IMR-90 (cell line): ENCODE results near the gene RPS6KA5. TPM values are rescaled to one million over a fixed set of nuclear protein-coding genes. Genes with fewer than 3 reads are reported as not detected.

ENCODE experiments used
- ATAC-seq: fragments of 200-7000 bp; cut with Tn5 transposase; 2 replicates; pipeline ENCODE4 v1.9.1; 2020; ENCODE audit warnings: low read depth, mild to moderate bottlenecking, moderate library complexity
- BruUV-seq: library from RNA; stranded (reverse); fragments of 400-500 nt; replicated peaks from 2 replicates; lab custom pipeline; 2021; lab: Mats Ljungman, UMichigan
- CTCF ChIA-PET: fragments of 300-600 bp; formaldehyde crosslinking; extraction: SDS; loops from one replicate; lab custom pipeline; 2021; ENCODE audit warnings: antibody characterized with exemption; lab: Yijun Ruan, JAX
- POLR2A ChIA-PET: fragments of 300-600 bp; sonication (Branson Sonifier 250); formaldehyde crosslinking; loops from one replicate; lab custom pipeline; 2022; ENCODE audit warnings: antibody characterized with exemption; ENCODE audit not compliant: unreplicated experiment; lab: Charles Lee
- DNase-seq: peaks from one replicate; pipeline ENCODE4 v3.0.0; 2013
- H2AFZ ChIP-seq: replicated peaks from 2 replicates; pipeline ENCODE3; 2013; ENCODE audit warnings: low read length, mild to moderate bottlenecking; ENCODE audit not compliant: poor library complexity
- H2AK5ac ChIP-seq: 2 replicates; pipeline ENCODE4 v1.6.1; 2013; ENCODE audit warnings: low read depth, low read length, inconsistent platforms
- H2AK9ac ChIP-seq: replicated peaks from 2 replicates; pipeline ENCODE3; 2013; ENCODE audit warnings: mild to moderate bottlenecking, low read depth, low read length, moderate library complexity; ENCODE audit not compliant: poor library complexity
- H2BK120ac ChIP-seq: 2 replicates; pipeline ENCODE4 v1.6.1; 2013; ENCODE audit warnings: low read depth, low read length, inconsistent platforms
- H2BK15ac ChIP-seq: 3 replicates; pipeline ENCODE4 v1.6.1; 2013; ENCODE audit warnings: low read depth, low read length, inconsistent platforms
- H2BK20ac ChIP-seq: 2 replicates; pipeline ENCODE4 v1.6.1; 2013; ENCODE audit warnings: low read depth, mild to moderate bottlenecking, inconsistent platforms, low read length, moderate library complexity
- H2BK5ac ChIP-seq: 2 replicates; pipeline ENCODE4 v1.6.1; 2013; ENCODE audit warnings: mild to moderate bottlenecking, low read depth, low read length, inconsistent platforms; ENCODE audit not compliant: poor library complexity, severe bottlenecking
- H3K14ac ChIP-seq: replicated peaks from 2 replicates; pipeline ENCODE4 v1.6.1; 2013; ENCODE audit warnings: low read depth, low read length, inconsistent platforms
- H3K18ac ChIP-seq: 2 replicates; pipeline ENCODE4 v1.6.1; 2013; ENCODE audit warnings: low read depth, low read length, control low read depth
- H3K23ac ChIP-seq: 2 replicates; pipeline ENCODE4 v1.6.1; 2013; ENCODE audit warnings: low read depth, low read length, inconsistent platforms
- H3K27ac ChIP-seq: 2 replicates; pipeline ENCODE4 v1.5.1; 2013; ENCODE audit warnings: mild to moderate bottlenecking, control low read depth, low read length; ENCODE audit not compliant: insufficient read depth
- H3K27me3 ChIP-seq: 2 replicates; pipeline ENCODE4 v1.6.1; 2013; ENCODE audit warnings: low read length; ENCODE audit not compliant: control insufficient read depth, insufficient read depth
- H3K36me3 ChIP-seq: 2 replicates; pipeline ENCODE4 v1.6.1; 2013; ENCODE audit warnings: low read length, mixed read lengths; ENCODE audit not compliant: control insufficient read depth, insufficient read depth
- H3K4ac ChIP-seq: 2 replicates; pipeline ENCODE4 v1.6.1; 2013; ENCODE audit warnings: low read depth, low read length, inconsistent platforms
- H3K4me1 ChIP-seq: 2 replicates; pipeline ENCODE4 v1.6.1; 2013; ENCODE audit warnings: low read length, mixed read lengths; ENCODE audit not compliant: control insufficient read depth, insufficient read depth
- H3K4me2 ChIP-seq: 2 replicates; pipeline ENCODE4 v1.6.1; 2013; ENCODE audit warnings: low read depth, mild to moderate bottlenecking, control low read depth, low read length, moderate library complexity
- H3K4me3 ChIP-seq: 2 replicates; pipeline ENCODE4 v1.5.1; 2013; ENCODE audit warnings: low read depth, mild to moderate bottlenecking, control low read depth, low read length, moderate library complexity; ENCODE audit not compliant: insufficient read depth
- H3K56ac ChIP-seq: 2 replicates; pipeline ENCODE4 v1.6.1; 2013; ENCODE audit warnings: low read length, inconsistent platforms; ENCODE audit not compliant: insufficient read depth; ENCODE audit errors: extremely low read depth
- H3K79me1 ChIP-seq, 2 experiments: 2 replicates each; pipeline ENCODE4 v1.6.1; 2013; ENCODE audit warnings: low read length in 2 of 2, inconsistent platforms in 1 of 2, low read depth in 1 of 2
- H3K9ac ChIP-seq: 2 replicates; pipeline ENCODE4 v1.6.1; 2013; ENCODE audit warnings: low read depth, low read length, control low read depth
- H3K9me1 ChIP-seq: 2 replicates; pipeline ENCODE4 v1.6.1; 2013; ENCODE audit warnings: low read length, inconsistent platforms; ENCODE audit not compliant: insufficient read depth
- H3K9me3 ChIP-seq: 2 replicates; pipeline ENCODE4 v1.6.1; 2013; ENCODE audit warnings: low read length; ENCODE audit not compliant: control insufficient read depth, insufficient read depth
- H4K20me1 ChIP-seq: 2 replicates; pipeline ENCODE4 v1.6.1; 2013; ENCODE audit warnings: low read length, inconsistent platforms; ENCODE audit not compliant: insufficient read depth
- H4K5ac ChIP-seq: 2 replicates; pipeline ENCODE4 v1.6.1; 2013; ENCODE audit warnings: mild to moderate bottlenecking, low read depth, low read length, control low read depth
- H4K8ac ChIP-seq, 2 experiments: 2 replicates each; pipeline ENCODE4 v1.6.1; 2013; ENCODE audit warnings: low read depth in 2 of 2, low read length in 2 of 2, control low read depth in 1 of 2, inconsistent platforms in 1 of 2
- H4K91ac ChIP-seq: 2 replicates; pipeline ENCODE4 v1.6.1; 2013; ENCODE audit warnings: low read depth, low read length, inconsistent platforms; ENCODE audit not compliant: insufficient read depth
- BHLHE40 ChIP-seq: fragments of 150-350 bp; IDR thresholded peaks from 2 replicates; pipeline ENCODE4 v1.6.1; 2016; ENCODE audit warnings: mild to moderate bottlenecking, low read depth, low read length
- CEBPB ChIP-seq: IDR thresholded peaks from 2 replicates; pipeline ENCODE4 v1.6.1; 2012; ENCODE audit warnings: low read depth, low read length, improper control_type of control experiment
- CHD1 ChIP-seq: IDR thresholded peaks from 2 replicates; pipeline ENCODE4 v1.6.1; 2012; ENCODE audit warnings: low read depth, low read length, improper control_type of control experiment
- FOS ChIP-seq: fragments of 150-350 bp; IDR thresholded peaks from 2 replicates; pipeline ENCODE4 v1.6.1; 2016; ENCODE audit warnings: low read depth, low read length
- MAZ ChIP-seq: IDR thresholded peaks from 2 replicates; pipeline ENCODE4 v1.6.1; 2012; ENCODE audit warnings: low read depth, mild to moderate bottlenecking, low read length, improper control_type of control experiment, moderate library complexity, borderline replicate concordance
- NFE2L2 ChIP-seq: fragments of 150-350 bp; IDR thresholded peaks from 2 replicates; pipeline ENCODE4 v1.6.1; 2016; ENCODE audit warnings: low read depth, mild to moderate bottlenecking, low read length
- RAD21 ChIP-seq: IDR thresholded peaks from 2 replicates; pipeline ENCODE4 v1.6.1; 2012; ENCODE audit warnings: low read length, improper control_type of control experiment
- RFX5 ChIP-seq: IDR thresholded peaks from 2 replicates; pipeline ENCODE4 v1.8.0; 2012; ENCODE audit warnings: low read depth, mild to moderate bottlenecking, low read length, moderate library complexity
- SMC3 ChIP-seq: fragments of 150-350 bp; IDR thresholded peaks from 2 replicates; pipeline ENCODE4 v1.6.1; 2016; ENCODE audit warnings: low read depth, mild to moderate bottlenecking, antibody characterized with exemption, low read length, moderate library complexity
- WGBS, 2 experiments: methylation state at CpG; one replicate each; pipeline versions ENCODE4 v1.1.5 to v1.1.7; 2013; ENCODE audit warnings: missing lambda C conversion rate in 2 of 2; ENCODE audit not compliant: insufficient read length in 1 of 2; ENCODE audit errors: extremely low coverage in 2 of 2; 5-methylcytosine and 5-hydroxymethylcytosine counted together
- dilution Hi-C: fragments of 300-500 bp; cut with HindIII; formaldehyde crosslinking; loops from one replicate; pipeline ENCODE4 v1.14.3; 2018; ENCODE audit warnings: low sequenced_read_pairs; ENCODE audit not compliant: unreplicated experiment
- in situ Hi-C: fragments of 300-500 bp; cut with MboI; formaldehyde crosslinking; loops from 3 replicates; pipeline ENCODE4 v1.14.3; 2019; ENCODE audit warnings: low sequenced_read_pairs, inconsistent platforms, mixed read lengths
- intact Hi-C: fragments of 100-400 bp; cut with micrococcal nuclease; formaldehyde crosslinking; loops from 2 replicates; pipeline ENCODE4 v1.10.0; 2022
- polyA plus RNA-seq, 3 experiments: library from polyadenylated mRNA; depleted of rRNA; stranded (reverse); fragments of >200 nt; gene quantifications; 2 replicates each; pipeline ENCODE4 v1.2.3, GENCODE V29; 2012; ENCODE audit warnings: low replicate concordance in 1 of 3
- total RNA-seq: library from RNA; depleted of rRNA; stranded (reverse); fragments of >200 nt; gene quantifications from 2 replicates; pipeline ENCODE4 v1.2.3, GENCODE V29; 2012
- TF ChIP-seq, protein P1 (sequence below): conservative IDR thresholded peaks from 2 replicates; pipeline ENCODE4 v1.5.1; 2012; ENCODE audit warnings: mild to moderate bottlenecking, low read depth, low read length, improper control_type of control experiment
- TF ChIP-seq, protein P2 (sequence below): fragments of 150-350 bp; IDR thresholded peaks from 2 replicates; pipeline ENCODE4 v1.6.1; 2016; ENCODE audit warnings: low read depth, mild to moderate bottlenecking, low read length, moderate library complexity, borderline replicate concordance

Gene RPS6KA5
- total and polyA plus RNA-seq, 2 of the 4 experiments (the other 2 are of a cell fraction): 0.36 TPM

DNA sequence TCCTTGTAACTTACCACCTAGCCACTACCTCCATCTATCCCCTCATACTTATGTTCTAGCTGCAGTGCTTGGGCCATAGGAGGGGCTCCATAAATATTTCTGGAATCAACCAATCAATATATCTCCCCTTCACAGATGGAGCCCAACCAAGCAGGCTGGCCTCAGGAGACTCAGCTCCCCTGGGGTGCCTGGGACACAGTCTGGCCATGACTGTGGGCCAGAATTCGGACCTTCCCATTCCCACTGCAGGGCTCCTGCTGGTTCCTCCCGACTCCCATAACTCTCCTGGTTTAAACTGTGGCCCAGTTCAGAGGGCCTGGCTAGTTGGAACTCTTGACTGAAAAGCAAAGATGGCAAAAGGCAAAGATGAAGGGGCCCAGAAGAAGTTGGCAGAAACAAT, 257.2 kb downstream of the RPS6KA5 start:
- in situ Hi-C loops (no loop called here), dilution Hi-C loops (no loop called here), intact Hi-C loops (no loop called here)
- ATAC-seq: no peak
- Histone ChIP-seq H2BK15ac (no peak overlapping the region), H3K9ac (no peak overlapping the region), H3K56ac (no peak overlapping the region), H3K14ac (no peak overlapping the region), H3K79me1 (peaks cover 8 to 53% of the 10 kb centered on the region in 2 experiments), H3K4me1 (peaks cover under 1% of the 10 kb centered on the region; the same call in 1 of the 2 replicates), H3K9me1 (peaks cover 21% of the 10 kb centered on the region), H2AK9ac (no peak overlapping the region), H4K8ac (no peak overlapping the region), H2BK20ac (no peak overlapping the region), H3K36me3 (no peaks in the 10 kb centered on the region), H3K18ac (no peak overlapping the region), H3K27ac (no peak overlapping the region), H3K4me3 (no peak overlapping the region), H2BK120ac (no peak overlapping the region), H4K91ac (no peak overlapping the region), H2BK5ac (no peak overlapping the region), H2AK5ac (no peak overlapping the region), H3K27me3 (no peaks in the 10 kb centered on the region), H3K4me2 (no peak overlapping the region), H3K9me3 (no peaks in the 10 kb centered on the region), H2AFZ (no peak overlapping the region), H3K23ac (no peak overlapping the region), H4K5ac (no peak overlapping the region), H3K4ac (no peak overlapping the region), H4K20me1 (peaks cover 11% of the 10 kb centered on the region)
- BruUV-seq: no TSS peak
- no CpG with 5 or more reads among the region's 2 CpGs for WGBS, 2 experiments
- ChIA-PET CTCF (no interaction called here), POLR2A (no interaction called here)
- TF ChIP-seq SMC3 (no peak), RFX5 (no peak), BHLHE40 (no peak), FOS (no peak), CEBPB (no peak), MAZ (no peak), NFE2L2 (no peak), CHD1 (no peak), RAD21 (no peak)
- TF ChIP-seq, protein P1, sequence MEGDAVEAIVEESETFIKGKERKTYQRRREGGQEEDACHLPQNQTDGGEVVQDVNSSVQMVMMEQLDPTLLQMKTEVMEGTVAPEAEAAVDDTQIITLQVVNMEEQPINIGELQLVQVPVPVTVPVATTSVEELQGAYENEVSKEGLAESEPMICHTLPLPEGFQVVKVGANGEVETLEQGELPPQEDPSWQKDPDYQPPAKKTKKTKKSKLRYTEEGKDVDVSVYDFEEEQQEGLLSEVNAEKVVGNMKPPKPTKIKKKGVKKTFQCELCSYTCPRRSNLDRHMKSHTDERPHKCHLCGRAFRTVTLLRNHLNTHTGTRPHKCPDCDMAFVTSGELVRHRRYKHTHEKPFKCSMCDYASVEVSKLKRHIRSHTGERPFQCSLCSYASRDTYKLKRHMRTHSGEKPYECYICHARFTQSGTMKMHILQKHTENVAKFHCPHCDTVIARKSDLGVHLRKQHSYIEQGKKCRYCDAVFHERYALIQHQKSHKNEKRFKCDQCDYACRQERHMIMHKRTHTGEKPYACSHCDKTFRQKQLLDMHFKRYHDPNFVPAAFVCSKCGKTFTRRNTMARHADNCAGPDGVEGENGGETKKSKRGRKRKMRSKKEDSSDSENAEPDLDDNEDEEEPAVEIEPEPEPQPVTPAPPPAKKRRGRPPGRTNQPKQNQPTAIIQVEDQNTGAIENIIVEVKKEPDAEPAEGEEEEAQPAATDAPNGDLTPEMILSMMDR: no peak
- TF ChIP-seq, protein P2, sequence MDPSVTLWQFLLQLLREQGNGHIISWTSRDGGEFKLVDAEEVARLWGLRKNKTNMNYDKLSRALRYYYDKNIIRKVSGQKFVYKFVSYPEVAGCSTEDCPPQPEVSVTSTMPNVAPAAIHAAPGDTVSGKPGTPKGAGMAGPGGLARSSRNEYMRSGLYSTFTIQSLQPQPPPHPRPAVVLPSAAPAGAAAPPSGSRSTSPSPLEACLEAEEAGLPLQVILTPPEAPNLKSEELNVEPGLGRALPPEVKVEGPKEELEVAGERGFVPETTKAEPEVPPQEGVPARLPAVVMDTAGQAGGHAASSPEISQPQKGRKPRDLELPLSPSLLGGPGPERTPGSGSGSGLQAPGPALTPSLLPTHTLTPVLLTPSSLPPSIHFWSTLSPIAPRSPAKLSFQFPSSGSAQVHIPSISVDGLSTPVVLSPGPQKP: no peak
- DNase-seq: no peak
